CD4-positive, alpha-beta T cell treated with Interleukin-21 for 1 hour (primary cell): ENCODE measurements around the gene PCP4.

Experiments used
- DNase-seq: peaks from one replicate; pipeline ENCODE4 v3.0.0-alpha.2; 2020

The PCP4 gene

DNA sequence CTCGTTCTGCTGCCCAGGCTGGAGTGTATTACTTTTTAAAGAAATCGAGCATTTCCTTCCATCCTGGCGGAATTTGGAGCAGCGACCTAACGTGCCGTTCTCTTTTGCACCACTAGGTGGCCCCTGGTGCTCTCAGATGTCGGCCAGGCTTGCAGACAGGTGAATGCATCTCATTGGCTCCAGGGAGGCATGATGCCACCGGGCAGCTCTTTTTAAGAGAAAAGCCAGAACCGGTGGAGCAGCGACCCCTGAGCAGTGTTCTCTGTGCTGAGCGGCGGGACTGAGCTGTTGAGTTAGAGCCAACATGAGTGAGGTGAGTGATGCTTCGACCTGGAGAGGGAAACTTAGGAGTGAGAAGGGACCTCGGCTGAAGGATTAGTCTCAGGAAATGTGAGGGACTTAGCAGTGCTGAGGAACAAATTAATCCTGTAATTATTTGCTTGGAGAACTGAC is at the start of gene PCP4:
Gene PCP4 (plus strand): TSS at position 241 of the 453 bp plus-strand sequence. CDS start 64 bp downstream, at position 305.
- DNase-seq = peak; percentile 1

DNA sequence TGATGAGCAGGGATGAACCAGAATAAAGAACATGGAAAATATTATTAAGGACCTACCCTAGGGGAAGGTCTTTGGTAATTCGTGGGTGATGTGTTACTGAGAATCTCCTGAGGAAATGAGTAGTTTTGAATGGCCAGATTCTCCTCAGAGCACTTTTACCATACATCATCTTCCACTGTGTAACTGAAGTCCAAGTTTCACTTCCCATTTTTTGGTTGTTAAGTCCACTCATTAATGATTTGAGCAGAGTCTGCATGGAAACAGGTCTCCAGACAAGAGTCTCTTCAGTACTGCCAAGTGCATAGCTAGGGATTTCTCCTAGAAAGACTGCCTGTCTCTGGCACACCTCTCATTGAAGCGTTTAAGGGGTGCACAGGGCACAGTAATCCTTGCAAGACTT is 48.7 kb upstream of the PCP4 start:
- no peak for DNase-seq

DNA sequence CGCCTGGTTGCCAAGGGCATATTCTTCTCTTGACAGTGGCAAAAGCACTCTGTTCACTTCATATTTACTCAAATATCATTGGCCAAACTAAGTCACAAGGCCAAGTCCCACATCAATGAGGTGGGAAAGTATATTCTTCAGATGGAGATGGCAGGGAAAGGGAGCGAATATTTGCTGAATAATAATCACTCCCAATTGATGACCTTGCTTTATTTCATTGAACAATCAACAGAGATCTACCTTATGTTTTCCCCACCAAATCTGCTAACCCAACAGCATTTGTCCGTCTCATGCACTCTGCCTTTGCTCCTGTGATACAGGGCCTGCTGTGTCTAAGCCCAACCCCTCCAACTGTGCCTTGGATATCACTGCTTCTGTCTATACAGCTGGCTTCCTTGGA is 45.2 kb upstream of the PCP4 start:
- no peak for DNase-seq

- no peak for DNase-seq
These were observed 42.0 kb upstream of the PCP4 start for GRCh38 chr21:39825250-39825649.

DNA sequence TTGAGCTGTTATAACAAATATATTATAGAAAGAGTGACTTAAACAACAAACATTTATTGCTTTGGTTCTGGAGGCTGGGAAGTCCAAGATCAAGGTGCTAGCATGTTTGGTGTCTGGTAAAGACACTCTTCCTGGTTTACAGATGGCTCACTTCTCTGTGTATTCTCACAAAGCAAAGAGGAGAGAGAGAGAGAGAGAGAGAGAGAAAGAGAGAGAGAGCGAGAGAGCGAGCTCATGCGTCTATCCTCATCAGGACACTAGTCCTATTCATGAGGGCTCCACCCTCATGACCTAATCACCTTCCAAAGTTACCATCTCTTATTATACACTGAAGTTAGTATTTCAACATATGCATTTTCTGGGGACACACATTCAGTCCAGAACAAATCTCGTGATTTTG is 32.7 kb upstream of the PCP4 start:
- DNase-seq = no peak

GRCh38 chr21:39837861-39838359 is 29.3 kb upstream of the PCP4 start:
- no peak for DNase-seq

DNA sequence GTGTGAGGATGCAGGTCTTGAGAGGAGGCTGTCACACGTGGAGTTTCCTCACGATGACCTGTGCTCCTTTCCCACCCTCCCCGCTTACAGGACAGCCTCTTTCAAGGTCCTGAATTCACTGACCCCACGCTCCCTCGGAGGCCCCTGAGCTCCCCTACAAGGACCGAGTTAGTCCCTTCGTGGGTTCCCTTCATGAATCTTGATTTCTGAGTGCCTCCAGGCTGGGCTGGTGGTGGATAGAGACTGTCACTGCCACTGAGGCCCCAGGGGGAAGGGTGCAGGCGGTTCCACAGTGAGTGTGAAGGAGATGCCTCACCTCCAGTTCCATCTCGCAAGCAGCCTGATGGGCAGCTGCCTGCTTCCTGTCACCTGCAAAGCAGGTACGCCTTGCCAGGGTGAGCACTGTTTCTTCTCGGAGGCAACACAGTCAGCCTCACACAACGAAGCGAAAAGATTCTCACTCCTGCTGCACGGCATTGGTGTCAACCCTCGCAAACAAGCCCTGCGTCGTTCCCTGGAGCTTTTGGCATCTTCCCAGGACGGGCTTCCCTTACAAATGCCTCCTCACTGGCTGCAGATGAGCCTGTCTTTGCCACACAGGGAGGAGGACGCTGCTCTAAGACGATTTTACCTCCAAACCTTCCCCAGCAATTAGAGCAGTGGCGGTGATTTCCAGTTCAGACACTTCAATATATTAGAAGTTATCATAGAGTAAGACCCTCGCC is 26.7 kb upstream of the PCP4 start:
- no peak for DNase-seq

DNA sequence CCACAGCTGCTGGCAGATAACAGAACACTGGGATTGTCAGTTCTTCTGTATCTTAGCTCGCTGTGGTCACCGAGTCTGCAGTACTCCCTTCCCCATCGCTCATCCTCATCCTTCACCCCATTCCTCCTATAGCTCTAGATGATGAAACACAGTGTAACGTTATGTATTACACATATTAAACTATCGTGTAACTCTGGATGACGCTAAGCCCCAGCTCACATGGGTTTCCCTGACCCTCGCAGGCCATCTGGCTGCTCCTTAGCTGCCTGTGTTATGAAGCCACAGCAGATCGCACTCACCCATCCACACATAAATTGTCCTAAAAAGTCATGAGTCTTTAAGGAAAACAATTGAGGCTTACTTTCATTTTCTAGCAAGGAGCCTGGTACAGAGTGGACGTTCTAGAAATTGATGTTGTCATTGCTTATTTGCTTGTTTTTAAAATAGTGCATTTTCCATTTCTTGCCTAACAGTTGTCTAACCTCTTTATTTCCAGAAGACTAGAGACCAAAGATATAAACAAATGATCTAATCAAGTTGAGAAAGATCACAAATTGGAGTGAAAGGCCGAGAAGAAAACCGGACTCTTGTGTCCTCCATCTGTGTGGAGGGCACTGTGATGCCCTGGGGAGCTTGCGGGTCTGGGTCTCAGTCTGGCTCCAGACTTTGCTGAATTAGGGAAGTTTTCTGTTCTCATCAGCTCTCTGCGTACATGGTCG is 24.3 kb upstream of the PCP4 start:
- DNase-seq = no peak

DNA sequence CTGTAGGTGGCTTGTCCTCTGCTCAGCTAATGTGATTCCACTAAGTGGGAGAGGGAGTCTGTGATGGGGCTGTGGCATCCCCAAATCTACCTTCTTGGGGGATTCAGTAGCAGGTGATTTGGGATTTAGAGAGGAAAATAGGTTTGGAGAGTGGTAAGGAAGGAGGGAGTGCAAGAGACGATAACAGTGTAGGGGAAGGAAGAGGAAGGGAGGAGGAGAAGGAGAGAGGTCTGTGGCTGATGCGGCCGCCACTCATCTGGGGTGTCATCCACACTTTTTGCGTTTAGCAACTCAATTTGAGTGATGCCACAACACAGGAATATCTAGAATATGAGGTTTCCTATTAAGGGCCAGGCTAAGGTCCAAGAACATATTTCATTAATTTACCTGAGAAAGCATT is 23.8 kb upstream of the PCP4 start:
- no peak for DNase-seq

DNA sequence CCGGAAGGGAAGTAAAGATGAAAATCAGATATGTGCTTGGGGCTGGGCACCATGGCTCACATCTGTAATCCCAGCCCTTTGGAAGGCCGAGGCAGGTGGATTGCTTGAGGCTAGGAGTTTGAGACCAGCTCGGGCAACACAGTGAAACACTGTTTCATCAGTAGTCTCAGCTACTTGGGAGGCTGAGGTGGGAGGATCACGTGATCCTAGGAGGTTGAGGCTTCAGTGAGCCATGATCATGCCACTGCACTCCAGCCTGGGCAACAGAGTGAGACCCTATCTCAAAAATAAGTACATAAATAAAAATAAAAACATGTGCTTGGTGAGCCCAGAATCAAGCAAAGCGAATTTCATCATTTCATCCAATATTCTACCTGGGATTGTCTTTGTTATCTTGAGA is 23.3 kb upstream of the PCP4 start:
- DNase-seq = no peak

- DNase-seq = no peak
These were observed 21.6 kb upstream of the PCP4 start for GRCh38 chr21:39845571-39846130.

DNA sequence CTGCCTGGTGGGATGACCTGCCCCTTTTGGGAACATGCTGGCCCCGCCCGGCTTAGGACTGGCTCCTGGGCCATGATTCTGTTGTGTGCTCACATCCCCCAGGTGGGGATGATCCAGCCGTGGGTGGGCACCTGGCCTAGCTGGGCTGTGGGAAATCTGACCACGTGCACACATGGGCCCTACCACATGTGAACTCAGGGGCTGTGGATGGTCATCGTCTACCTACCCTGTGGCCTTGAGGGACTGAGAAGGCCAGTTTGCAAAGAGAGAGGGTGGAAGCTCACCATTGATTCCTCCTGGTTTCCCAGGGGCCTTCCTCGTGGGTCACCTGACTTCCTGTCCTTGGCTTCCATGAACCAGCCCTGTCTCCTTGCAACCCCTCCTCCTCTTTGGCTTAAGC is 19.4 kb upstream of the PCP4 start:
- no peak for DNase-seq

DNA sequence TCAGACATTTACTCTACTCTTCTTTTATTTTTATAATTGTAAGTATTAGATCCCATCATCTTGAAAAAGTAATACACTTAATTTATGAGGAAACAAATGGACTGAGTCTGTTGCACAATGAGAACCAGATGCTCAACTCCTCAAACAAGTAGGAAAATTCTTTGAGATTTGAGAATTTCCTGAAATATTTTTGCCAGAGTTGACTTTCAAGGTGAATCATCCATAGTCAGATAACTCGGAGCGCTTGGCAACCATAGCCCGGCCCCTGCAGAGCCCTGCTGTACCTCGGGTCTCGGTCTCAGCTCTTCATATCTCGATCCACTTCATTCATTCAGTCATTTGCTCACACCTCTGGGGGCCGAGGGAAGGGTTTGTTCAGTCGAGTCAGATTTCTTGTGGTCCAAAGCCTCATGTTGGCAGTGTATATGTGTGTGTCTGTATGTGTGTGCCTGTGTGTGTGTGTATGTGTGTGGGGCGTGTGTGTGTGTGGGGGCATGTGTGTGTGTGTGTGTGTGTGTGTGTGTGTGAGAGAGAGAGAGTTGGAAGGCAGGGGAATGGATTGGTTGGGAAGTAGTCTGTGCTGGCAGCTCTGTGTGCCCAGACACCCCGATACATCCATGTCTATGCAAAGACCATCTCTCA is 18.1 kb upstream of the PCP4 start:
- no peak for DNase-seq

- no peak for DNase-seq
These were observed 16.9 kb upstream of the PCP4 start for GRCh38 chr21:39850333-39850732.

DNA sequence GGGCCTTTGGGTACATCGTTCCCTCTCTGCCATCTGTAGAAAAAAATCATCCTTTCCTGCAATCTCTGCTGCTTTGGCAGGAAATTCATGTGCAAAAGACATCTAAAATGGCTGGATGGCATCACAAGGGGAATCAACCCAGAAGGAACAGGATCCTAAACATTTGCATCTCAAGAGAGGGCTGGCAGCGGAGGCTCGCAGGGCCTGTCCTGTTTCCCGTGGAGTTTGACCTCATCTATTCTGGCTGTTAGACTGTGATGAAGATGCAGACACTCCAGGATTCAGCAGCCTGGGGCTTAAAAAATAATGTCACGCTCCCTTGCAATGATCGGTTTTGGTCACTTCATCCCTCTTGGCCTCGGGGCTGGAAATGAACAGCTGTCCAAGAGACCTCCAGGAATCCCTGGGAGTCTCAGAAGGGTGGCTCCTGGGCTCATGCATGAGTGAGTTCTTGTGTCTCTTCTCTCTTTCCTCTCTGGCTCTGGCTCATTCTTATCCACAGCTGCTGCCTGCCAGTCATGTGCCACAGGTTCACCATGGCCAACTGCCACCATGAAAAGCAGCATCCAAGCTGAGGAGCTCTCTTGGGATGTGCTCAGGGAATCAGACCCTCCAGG is 16.1 kb upstream of the PCP4 start:
- no peak for DNase-seq

DNA sequence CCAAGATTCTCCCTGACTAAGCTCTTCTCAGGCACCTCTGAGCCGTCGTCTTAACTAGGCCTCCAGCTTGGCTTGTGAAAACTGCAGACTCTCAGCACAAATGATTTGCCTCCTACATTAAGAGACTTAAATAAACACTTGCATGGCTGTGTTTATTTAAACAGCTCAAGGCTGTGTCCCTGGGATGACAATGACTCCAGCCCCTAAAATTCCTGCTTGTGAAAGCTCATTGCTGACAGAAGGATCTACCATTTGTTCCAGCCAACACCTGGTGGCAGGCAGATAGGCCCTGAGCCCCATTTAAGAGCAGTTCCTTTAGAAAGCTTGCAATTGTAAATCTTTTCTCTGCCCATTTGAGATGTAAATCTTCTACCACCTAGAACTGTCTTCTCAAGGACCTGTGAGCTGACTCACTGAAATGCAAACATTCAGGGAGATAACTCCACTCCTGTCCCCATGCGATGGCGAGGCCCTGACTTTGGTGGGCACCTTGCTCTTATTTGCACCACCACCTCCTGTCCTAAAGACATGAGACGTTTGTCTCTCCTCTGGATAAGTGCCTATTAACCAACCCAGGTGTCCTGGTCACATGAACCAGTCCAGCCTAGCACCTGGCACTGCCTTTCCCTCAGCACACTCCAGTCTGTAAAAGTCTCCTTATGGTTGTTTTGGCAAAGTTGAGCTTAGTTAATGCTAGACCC is 15.1 kb upstream of the PCP4 start:
- no peak for DNase-seq

DNA sequence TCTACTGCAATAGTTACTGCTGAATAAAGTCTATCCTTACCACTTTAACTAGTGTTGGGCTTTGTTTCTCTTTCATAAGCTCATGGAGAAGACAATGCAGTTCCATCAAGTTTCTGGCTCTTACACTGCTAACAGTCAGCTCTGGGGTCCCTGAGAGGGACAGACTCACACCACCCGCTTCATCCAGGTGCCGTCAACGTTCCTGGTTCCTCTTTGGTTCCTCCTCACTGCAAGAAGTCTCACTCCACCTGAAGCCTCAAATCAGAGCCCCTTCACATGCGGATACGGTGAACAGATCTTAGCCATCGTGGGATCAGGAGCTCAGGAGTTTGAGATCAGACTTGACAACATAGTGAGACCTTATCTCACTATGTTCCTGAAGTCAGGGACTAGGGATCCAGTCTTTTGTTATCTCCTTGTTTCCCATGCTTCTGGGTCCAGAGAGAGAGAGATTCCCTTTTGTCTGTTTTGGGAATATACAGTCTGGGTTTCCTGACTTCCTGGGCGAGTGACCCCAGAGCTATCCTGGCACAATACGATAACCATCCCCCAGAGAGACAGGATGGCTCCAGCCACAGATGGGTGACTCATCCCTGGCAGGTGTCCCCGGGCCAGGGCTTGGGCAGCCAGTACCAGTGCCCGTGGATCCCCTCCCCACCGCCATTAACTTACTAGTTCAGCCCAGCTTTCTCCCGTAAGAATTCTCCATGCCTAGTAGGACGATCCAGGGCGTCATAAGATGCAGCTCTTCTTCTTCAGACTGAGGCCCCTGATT is 14.3 kb upstream of the PCP4 start:
- DNase-seq = no peak

DNA sequence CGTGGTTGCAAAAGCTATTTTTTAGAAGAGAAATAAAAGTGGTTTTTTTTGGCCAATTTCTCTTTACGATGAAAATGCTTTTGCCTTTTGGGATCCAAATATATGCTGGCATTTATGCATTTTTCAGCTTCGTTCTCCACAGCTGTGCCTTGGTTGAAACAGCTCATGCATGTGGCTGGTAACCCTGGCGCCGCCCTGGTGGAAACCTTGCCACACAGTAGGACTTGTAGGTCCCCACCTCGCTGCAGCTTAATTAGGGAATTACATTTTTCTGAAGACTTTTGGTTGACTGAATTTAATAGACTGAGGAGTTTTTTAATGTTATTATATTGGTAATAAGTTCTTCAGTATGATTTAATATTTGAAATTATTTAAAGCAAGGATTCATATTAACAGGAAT is 12.7 kb upstream of the PCP4 start:
- DNase-seq = no peak

DNA sequence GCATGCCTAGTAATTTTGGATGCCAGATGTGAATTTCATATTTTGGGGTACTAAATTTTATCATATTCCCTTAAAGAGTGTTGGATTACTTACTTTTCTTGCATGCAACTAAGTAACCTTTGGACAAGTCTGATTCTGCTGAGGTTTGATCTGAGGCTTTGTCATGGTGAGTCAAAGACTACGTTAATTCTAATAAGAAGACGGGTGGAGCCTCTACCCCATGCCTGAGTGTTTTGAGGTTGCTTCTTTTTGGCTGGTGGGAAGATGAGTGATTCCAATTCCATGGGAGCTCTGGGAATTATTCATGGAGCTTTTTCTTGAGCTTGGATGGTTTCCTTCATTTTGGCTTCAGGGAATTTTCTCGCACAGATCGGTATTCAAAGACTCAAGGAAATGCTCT is 11.6 kb upstream of the PCP4 start:
- DNase-seq = no peak

- DNase-seq = no peak
These were observed 6.6 kb upstream of the PCP4 start for GRCh38 chr21:39860600-39860999.

DNA sequence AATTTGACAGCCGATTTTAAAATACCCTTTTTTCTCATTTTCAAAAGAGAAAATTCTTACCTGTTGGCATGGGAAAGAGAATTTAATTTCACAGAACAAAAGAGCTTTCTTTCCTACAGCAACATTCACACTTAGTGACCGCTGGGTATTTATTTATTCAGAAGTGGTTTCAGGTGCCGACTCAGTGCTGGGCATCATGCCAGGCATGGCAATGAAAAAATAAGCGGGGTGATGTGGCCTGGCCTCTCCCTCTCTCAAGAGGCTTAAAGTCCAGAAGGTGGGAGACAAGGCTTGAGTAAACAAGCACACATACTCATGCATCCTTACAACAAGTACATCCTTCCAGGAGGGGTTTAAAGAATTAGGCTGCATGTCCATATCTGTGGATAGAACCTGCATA is 4.1 kb upstream of the PCP4 start:
- DNase-seq = no peak

DNA sequence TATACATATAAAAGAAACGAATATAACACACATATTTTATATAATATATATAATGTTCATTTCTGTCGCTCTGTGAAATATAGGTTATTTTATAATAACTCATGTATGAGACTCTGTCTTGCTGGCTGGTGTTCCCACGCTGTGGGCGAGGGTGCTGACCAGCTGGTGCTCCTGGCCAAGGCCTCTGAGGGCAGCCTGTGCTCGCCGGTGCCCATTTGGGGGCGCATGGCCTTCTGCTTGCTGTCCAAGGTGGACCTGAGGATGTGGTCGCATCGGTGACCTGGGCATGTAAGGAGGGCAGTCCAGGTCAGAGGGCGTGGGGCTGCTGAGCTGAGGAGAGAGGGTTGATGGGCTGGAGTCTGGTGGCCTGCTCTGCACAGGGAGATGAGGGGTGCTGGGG is 1.1 kb upstream of the PCP4 start:
- DNase-seq = no peak
